Measurements from ENCODE around the gene DYNLT5.

The DYNLT5 gene

GRCh38 chr1:66752671-66753371 lies 562 bp downstream of the DYNLT5 start:
- Histone ChIP-seq H3K79me1 (ENCODE audit: low read length) (no peaks in the 10 kb centered on the region), H3K27ac (ENCODE audit: low read depth, low read length) (no peak overlapping the region), H3K4me3 (ENCODE audit: low read length) (peak overlapping the region; percentile 13)

GRCh38 chr1:66757722-66758240 lies 5.5 kb downstream of the DYNLT5 start:
- Histone ChIP-seq H4K5ac (ENCODE audit: low read length) (no peak overlapping the region), H3K23ac (ENCODE audit: low read length) (no peak overlapping the region), H3K9ac (ENCODE audit: low read length) (no peak overlapping the region), H4K8ac (ENCODE audit: low read depth, low read length) (no peak overlapping the region), H3K79me1 (ENCODE audit: low read length) (no peaks in the 10 kb centered on the region), H2BK5ac (ENCODE audit: low read length) (no peak overlapping the region), H2BK120ac (ENCODE audit: low read depth, low read length) (no peak overlapping the region), H3K27ac (ENCODE audit: low read depth, low read length) (no peak overlapping the region), H2AK5ac (ENCODE audit: low read length) (no peak overlapping the region), H3K4me2 (ENCODE audit: low read length) (no peak overlapping the region), H3K4ac (ENCODE audit: low read depth, low read length) (no peak overlapping the region), H3K79me2 (ENCODE audit: control insufficient read depth, insufficient read depth, low read length) (no peaks in the 10 kb centered on the region), H3K4me3 (ENCODE audit: low read length) (no peak overlapping the region), H2BK15ac (replicated peaks; ENCODE audit: low read depth) (no peak overlapping the region), H3K4me1 (ENCODE audit: control insufficient read depth, low read depth, low read length) (no peaks in the 10 kb centered on the region), H3K27me3 (ENCODE audit: insufficient read depth, low read length, poor library complexity) (no peaks in the 10 kb centered on the region), H3K18ac (ENCODE audit: low read length) (no peak overlapping the region), H3K56ac (ENCODE audit: low read length) (no peak overlapping the region), H3K36me3 (ENCODE audit: control insufficient read depth, insufficient read depth, low read length) (no peaks in the 10 kb centered on the region)
- no CpG with 5 or more reads among the region's 6 CpGs for WGBS (ENCODE audit: extremely low coverage, insufficient coverage, low lambda C conversion rate)
- DNase-seq, result no peak

More at GRCh38 chr1:66752671-66753371, 562 bp downstream of the DYNLT5 start:
- H3K4me2 ChIP-seq (ENCODE audit: low read length), result peak overlapping the region; percentile 75
- no peak overlapping the region for H3K18ac ChIP-seq (ENCODE audit: low read length)
- H3K9ac ChIP-seq (ENCODE audit: low read length), result peak overlapping the region; percentile 10
- peaks cover 2% of the 10 kb centered on the region for H3K4me1 ChIP-seq (ENCODE audit: control insufficient read depth, low read depth, low read length)
- H3K36me3 ChIP-seq (ENCODE audit: control insufficient read depth, insufficient read depth, low read length), result no peaks in the 10 kb centered on the region
- H3K4ac ChIP-seq (ENCODE audit: low read depth, low read length), result no peak overlapping the region
- WGBS (ENCODE audit: extremely low coverage, insufficient coverage, low lambda C conversion rate), result no CpG with 5 or more reads among the region's 18 CpGs
- H2AK5ac ChIP-seq (ENCODE audit: low read length), result no peak overlapping the region
- peak; percentile 8 for DNase-seq
- H3K56ac ChIP-seq (ENCODE audit: low read length), result peak overlapping the region; percentile 28
- H4K5ac ChIP-seq (ENCODE audit: low read length), result no peak overlapping the region
- H3K79me2 ChIP-seq (ENCODE audit: control insufficient read depth, insufficient read depth, low read length), result no peaks in the 10 kb centered on the region
- H3K27me3 ChIP-seq (ENCODE audit: insufficient read depth, low read length, poor library complexity), result no peaks in the 10 kb centered on the region
- no peak overlapping the region for H2BK5ac ChIP-seq (ENCODE audit: low read length)
- H2BK15ac ChIP-seq (replicated peaks; ENCODE audit: low read depth), result no peak overlapping the region
- no peak overlapping the region for H2BK120ac ChIP-seq (ENCODE audit: low read depth, low read length)
- H3K23ac ChIP-seq (ENCODE audit: low read length), result no peak overlapping the region
- no peak overlapping the region for H4K8ac ChIP-seq (ENCODE audit: low read depth, low read length)

- no peak for DNase-seq
Observed at GRCh38 chr1:66758241-66758755, 6.0 kb downstream of the DYNLT5 start.

GRCh38 chr1:66760506-66760905 lies 8.2 kb downstream of the DYNLT5 start:
- Histone ChIP-seq H3K79me1 (ENCODE audit: low read length) (no peaks in the 10 kb centered on the region), H4K8ac (ENCODE audit: low read depth, low read length) (no peak overlapping the region), H3K4me3 (ENCODE audit: low read length) (no peak overlapping the region), H3K23ac (ENCODE audit: low read length) (no peak overlapping the region), H4K5ac (ENCODE audit: low read length) (no peak overlapping the region), H3K18ac (ENCODE audit: low read length) (no peak overlapping the region), H2AK5ac (ENCODE audit: low read length) (no peak overlapping the region), H2BK15ac (replicated peaks; ENCODE audit: low read depth) (no peak overlapping the region), H3K4ac (ENCODE audit: low read depth, low read length) (no peak overlapping the region), H3K4me1 (ENCODE audit: control insufficient read depth, low read depth, low read length) (no peaks in the 10 kb centered on the region), H3K4me2 (ENCODE audit: low read length) (no peak overlapping the region), H2BK5ac (ENCODE audit: low read length) (no peak overlapping the region), H3K27me3 (ENCODE audit: insufficient read depth, low read length, poor library complexity) (no peaks in the 10 kb centered on the region), H2BK120ac (ENCODE audit: low read depth, low read length) (no peak overlapping the region), H3K9ac (ENCODE audit: low read length) (no peak overlapping the region), H3K56ac (ENCODE audit: low read length) (no peak overlapping the region), H3K27ac (ENCODE audit: low read depth, low read length) (no peak overlapping the region), H3K79me2 (ENCODE audit: control insufficient read depth, insufficient read depth, low read length) (no peaks in the 10 kb centered on the region), H3K36me3 (ENCODE audit: control insufficient read depth, insufficient read depth, low read length) (no peaks in the 10 kb centered on the region)
- no peak for DNase-seq
- WGBS (ENCODE audit: extremely low coverage, insufficient coverage, low lambda C conversion rate), result no CpG with 5 or more reads among the region's 1 CpG

More at GRCh38 chr1:66758241-66758755, 6.0 kb downstream of the DYNLT5 start:
- Histone ChIP-seq H3K27ac (ENCODE audit: low read depth, low read length) (no peak overlapping the region), H4K8ac (ENCODE audit: low read depth, low read length) (no peak overlapping the region), H3K18ac (ENCODE audit: low read length) (no peak overlapping the region), H3K4ac (ENCODE audit: low read depth, low read length) (no peak overlapping the region), H2BK15ac (replicated peaks; ENCODE audit: low read depth) (no peak overlapping the region), H3K9ac (ENCODE audit: low read length) (no peak overlapping the region), H4K5ac (ENCODE audit: low read length) (no peak overlapping the region), H3K36me3 (ENCODE audit: control insufficient read depth, insufficient read depth, low read length) (no peaks in the 10 kb centered on the region), H3K4me2 (ENCODE audit: low read length) (no peak overlapping the region), H2BK120ac (ENCODE audit: low read depth, low read length) (no peak overlapping the region), H3K79me1 (ENCODE audit: low read length) (no peaks in the 10 kb centered on the region), H2AK5ac (ENCODE audit: low read length) (no peak overlapping the region), H3K27me3 (ENCODE audit: insufficient read depth, low read length, poor library complexity) (no peaks in the 10 kb centered on the region), H3K4me1 (ENCODE audit: control insufficient read depth, low read depth, low read length) (no peaks in the 10 kb centered on the region), H2BK5ac (ENCODE audit: low read length) (no peak overlapping the region), H3K56ac (ENCODE audit: low read length) (no peak overlapping the region), H3K23ac (ENCODE audit: low read length) (no peak overlapping the region), H3K79me2 (ENCODE audit: control insufficient read depth, insufficient read depth, low read length) (no peaks in the 10 kb centered on the region), H3K4me3 (ENCODE audit: low read length) (no peak overlapping the region)
- no CpG with 5 or more reads among the region's 1 CpG for WGBS (ENCODE audit: extremely low coverage, insufficient coverage, low lambda C conversion rate)

GRCh38 chr1:66761221-66761620 lies 9.0 kb downstream of the DYNLT5 start:
- Histone ChIP-seq H3K56ac (ENCODE audit: low read length) (no peak overlapping the region), H3K4me3 (ENCODE audit: low read length) (no peak overlapping the region), H4K5ac (ENCODE audit: low read length) (no peak overlapping the region), H2BK15ac (replicated peaks; ENCODE audit: low read depth) (no peak overlapping the region), H3K79me2 (ENCODE audit: control insufficient read depth, insufficient read depth, low read length) (no peaks in the 10 kb centered on the region), H3K23ac (ENCODE audit: low read length) (no peak overlapping the region), H3K27me3 (ENCODE audit: insufficient read depth, low read length, poor library complexity) (no peaks in the 10 kb centered on the region), H3K27ac (ENCODE audit: low read depth, low read length) (no peak overlapping the region), H2BK120ac (ENCODE audit: low read depth, low read length) (no peak overlapping the region), H3K4me1 (ENCODE audit: control insufficient read depth, low read depth, low read length) (no peaks in the 10 kb centered on the region), H2BK5ac (ENCODE audit: low read length) (no peak overlapping the region), H3K4ac (ENCODE audit: low read depth, low read length) (no peak overlapping the region), H4K8ac (ENCODE audit: low read depth, low read length) (no peak overlapping the region), H3K36me3 (ENCODE audit: control insufficient read depth, insufficient read depth, low read length) (no peaks in the 10 kb centered on the region), H3K4me2 (ENCODE audit: low read length) (no peak overlapping the region), H3K79me1 (ENCODE audit: low read length) (no peaks in the 10 kb centered on the region), H3K18ac (ENCODE audit: low read length) (no peak overlapping the region), H3K9ac (ENCODE audit: low read length) (no peak overlapping the region), H2AK5ac (ENCODE audit: low read length) (no peak overlapping the region)
- DNase-seq, result no peak
- WGBS (ENCODE audit: extremely low coverage, insufficient coverage, low lambda C conversion rate), result no CpG with 5 or more reads among the region's 2 CpGs

All from mesendoderm (in vitro differentiated cells).